B cell (primary cell): Measurements from ENCODE around the gene TRPV4. TPM values are rescaled to one million over a fixed set of nuclear protein-coding genes. Genes with fewer than 3 reads are reported as not detected.

ENCODE experiments used
- ATAC-seq: fragments of 200-7000 bp; cut with Tn5 transposase; one replicate; pipeline ENCODE4 v1.10.0; 2021; ENCODE audit warnings: low read depth, mild to moderate bottlenecking, moderate number of reproducible peaks, moderate library complexity
- CTCF ChIA-PET: fragments of 350-600 bp; sonication (Branson Sonifier 250); formaldehyde crosslinking; loops from one replicate; lab custom pipeline; 2021; ENCODE audit warnings: antibody characterized with exemption, inconsistent platforms; lab: Charles Lee
- POLR2A ChIA-PET: fragments of 350-600 bp; sonication (Branson Sonifier 250); formaldehyde crosslinking; loops from one replicate; lab custom pipeline; 2021; ENCODE audit warnings: antibody characterized with exemption; lab: Charles Lee
- DNase-seq: peaks from one replicate; pipeline ENCODE4 v3.0.0; 2013
- H2AFZ ChIP-seq: 2 replicates; pipeline ENCODE4 v1.6.1; 2012; ENCODE audit warnings: mild to moderate bottlenecking, low read depth, low read length; ENCODE audit not compliant: insufficient read depth, poor library complexity, severe bottlenecking
- H3K27ac ChIP-seq, 2 donors: 1 replicate in 1 of 2; 2 replicates in 1 of 2; pipeline ENCODE4 v1.5.1; 2012 to 2013; ENCODE audit warnings: low read length in 2 of 2, mild to moderate bottlenecking in 2 of 2, moderate library complexity in 1 of 2
- H3K27me3 ChIP-seq, 4 experiments: fragments of 200-600 bp in 1 of 4; sonication (generic) in 1 of 4; replicated peaks in 1 of 4; 1 replicate in 2 of 4; 2 replicates in 2 of 4; pipeline versions ENCODE4 v1.6.1 to v1.7.0; 2013 to 2016; ENCODE audit warnings: low read length in 3 of 4, mild to moderate bottlenecking in 2 of 4, mixed read lengths in 1 of 4, moderate library complexity in 1 of 4; ENCODE audit not compliant: insufficient read depth in 4 of 4, control insufficient read depth in 3 of 4; ENCODE audit errors: control extremely low read depth in 1 of 4
- H3K36me3 ChIP-seq, 2 experiments: replicated peaks in 1 of 2; 1 replicate in 1 of 2; 2 replicates in 1 of 2; pipeline versions ENCODE4 v1.6.1 to v1.7.1; 2013; ENCODE audit warnings: low read length in 1 of 2; ENCODE audit not compliant: insufficient read depth in 2 of 2, control insufficient read depth in 1 of 2; ENCODE audit errors: control extremely low read depth in 1 of 2, extremely low read depth in 1 of 2
- H3K4me1 ChIP-seq, 2 donors: fragments of 200-600 bp in 1 of 2; sonication (generic) in 1 of 2; 1 replicate in 1 of 2; 2 replicates in 1 of 2; pipeline versions ENCODE4 v1.5.1 to v1.6.1; 2013 to 2017; ENCODE audit warnings: low read length in 2 of 2; ENCODE audit not compliant: control insufficient read depth in 2 of 2, insufficient read depth in 2 of 2
- H3K4me2 ChIP-seq: replicated peaks from 2 replicates; pipeline ENCODE3; 2012; ENCODE audit warnings: mild to moderate bottlenecking, low read depth, low read length; ENCODE audit not compliant: poor library complexity, severe bottlenecking
- H3K4me3 ChIP-seq, 5 experiments: fragments of 200-600 bp in 1 of 5; sonication (generic) in 1 of 5; 1 replicate in 3 of 5; 2 replicates in 2 of 5; pipeline versions ENCODE4 v1.5.1 to v1.7.0; 2011 to 2016; ENCODE audit warnings: low read length in 4 of 5, mild to moderate bottlenecking in 4 of 5, low read depth in 2 of 5, control low read depth in 1 of 5, moderate library complexity in 1 of 5; ENCODE audit not compliant: insufficient read depth in 1 of 5; ENCODE audit errors: control extremely low read depth in 1 of 5, extremely low read depth in 1 of 5
- H3K79me2 ChIP-seq: fragments of 200-600 bp; sonication (generic); one replicate; pipeline ENCODE4 v1.6.0; 2016; ENCODE audit warnings: low read length; ENCODE audit not compliant: control insufficient read depth, insufficient read depth
- H3K9ac ChIP-seq: fragments of 200-600 bp; sonication (generic); 2 replicates; pipeline ENCODE4 v1.6.1; 2017; ENCODE audit warnings: mild to moderate bottlenecking, low read length, moderate library complexity
- H3K9me3 ChIP-seq, 3 donors: one replicate each; pipeline versions ENCODE4 v1.6.1 to v1.7.1; 2013; ENCODE audit warnings: low read length in 2 of 3; ENCODE audit not compliant: control insufficient read depth in 2 of 3, insufficient read depth in 1 of 3; ENCODE audit errors: control extremely low read depth in 1 of 3
- H4K20me1 ChIP-seq: 2 replicates; pipeline ENCODE4 v1.6.0; 2012; ENCODE audit warnings: mild to moderate bottlenecking, low read length; ENCODE audit not compliant: insufficient read depth, control insufficient read depth, poor library complexity, severe bottlenecking
- H3K27ac Mint-ChIP-seq: one replicate; pipeline ENCODE4 v1.8.0; 2021; ENCODE audit warnings: mixed read lengths
- H3K27me3 Mint-ChIP-seq: one replicate; pipeline ENCODE4 v1.8.0; 2021; ENCODE audit warnings: mixed read lengths
- H3K4me1 Mint-ChIP-seq: one replicate; pipeline ENCODE4 v1.8.0; 2021; ENCODE audit warnings: mixed read lengths
- H3K4me3 Mint-ChIP-seq: one replicate; pipeline ENCODE4 v1.8.0; 2021; ENCODE audit warnings: mixed read lengths
- H3K9me3 Mint-ChIP-seq: one replicate; pipeline ENCODE4 v1.8.0; 2022; ENCODE audit warnings: mixed read lengths; ENCODE audit not compliant: insufficient read depth
- EZH2 ChIP-seq: IDR thresholded peaks from 2 replicates; pipeline ENCODE4 v1.6.1; 2012; ENCODE audit warnings: borderline replicate concordance, low read depth, mild to moderate bottlenecking, moderate library complexity, low read length; ENCODE audit not compliant: insufficient read depth, poor library complexity, severe bottlenecking
- WGBS: methylation state at CpG from one replicate; pipeline ENCODE4 v1.1.5; 2013; ENCODE audit warnings: missing lambda C conversion rate; ENCODE audit not compliant: insufficient coverage; 5-methylcytosine and 5-hydroxymethylcytosine counted together
- intact Hi-C: fragments of 100-400 bp; cut with micrococcal nuclease; formaldehyde crosslinking; loops from one replicate; pipeline ENCODE4 v1.10.0; 2022
- polyA plus RNA-seq: library from polyadenylated mRNA; depleted of rRNA; stranded (reverse); fragments of >200 nt; gene quantifications from 2 replicates; pipeline ENCODE4 v1.2.3, GENCODE V29; 2012
- total RNA-seq, 2 donors: library from RNA; stranded (reverse); fragments of 120-200 nt in 1 of 2; gene quantifications; 1 replicate in 1 of 2; 2 replicates in 1 of 2; pipeline versions ENCODE4 v1.2.3 to v1.2.4, GENCODE V29; 2013 to 2022
- TF ChIP-seq, protein P1 (sequence below): fragments of 200-600 bp; IDR thresholded peaks from one replicate; pipeline ENCODE4 v1.8.0; 2022; ENCODE audit warnings: antibody characterized with exemption, mild to moderate bottlenecking

The TRPV4 gene
- total and polyA plus RNA-seq, 2 donors (not counting 1 experiment from before 2014, with no cell fraction given), result not detected

DNA sequence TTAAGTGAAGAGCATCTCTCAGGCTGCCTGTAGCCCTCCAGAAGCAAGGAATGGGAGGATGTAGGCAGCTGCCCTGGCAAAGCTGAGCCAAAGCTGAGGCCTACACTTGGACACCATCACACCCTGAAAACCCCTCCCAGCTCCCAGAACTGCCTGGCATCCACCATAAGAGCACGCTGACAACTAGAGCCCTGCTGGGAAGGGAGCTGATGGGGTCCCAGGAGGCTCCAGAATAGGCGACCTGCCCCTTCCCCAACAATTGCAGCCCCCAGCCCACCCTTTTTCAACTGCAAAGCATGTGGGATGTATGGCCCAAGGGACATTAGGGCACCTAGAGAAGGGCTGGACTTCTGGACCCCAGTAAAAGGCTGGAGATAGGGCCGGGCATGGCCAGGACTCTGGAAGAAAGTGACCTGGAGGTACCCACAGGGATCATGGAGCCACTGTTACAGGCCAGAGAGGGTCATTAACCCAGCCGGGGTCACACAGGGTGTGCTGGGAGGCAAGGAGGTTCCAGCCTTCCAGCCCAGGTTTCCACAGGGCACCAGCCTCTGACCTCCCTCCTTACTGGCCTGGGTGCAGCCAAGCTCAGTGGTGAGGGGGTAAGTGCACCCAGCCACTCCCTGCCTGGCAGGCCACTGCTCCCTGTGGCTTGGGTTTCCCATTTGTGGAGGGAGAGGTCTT is 91.8 kb downstream of the TRPV4 start:
- WGBS, result 100% methylated on average over 3 of the region's 4 CpGs
- Histone ChIP-seq H4K20me1 (no peaks in the 10 kb centered on the region), H3K4me2 (no peak overlapping the region), H2AFZ (no peak overlapping the region), H3K27me3 (no peaks in the 10 kb centered on the region), H3K4me1 (no peaks in the 10 kb centered on the region), H3K79me2 (no peaks in the 10 kb centered on the region), H3K4me3 (no peak overlapping the region), H3K36me3 (no peaks in the 10 kb centered on the region), H3K9ac (no peak overlapping the region), H3K27ac (no peak overlapping the region), H3K9me3 (no peaks in the 10 kb centered on the region)
- Mint-ChIP-seq H3K9me3 (no peaks in the 10 kb centered on the region), H3K4me3 (no peak overlapping the region), H3K4me1 (no peaks in the 10 kb centered on the region), H3K27me3 (peaks cover 8% of the 10 kb centered on the region), H3K27ac (no peak overlapping the region)
- intact Hi-C loops, result no loop called here
- CTCF ChIA-PET, result no interaction called here
- ATAC-seq, result no peak
- DNase-seq, result no peak
- TF ChIP-seq, protein P1, sequence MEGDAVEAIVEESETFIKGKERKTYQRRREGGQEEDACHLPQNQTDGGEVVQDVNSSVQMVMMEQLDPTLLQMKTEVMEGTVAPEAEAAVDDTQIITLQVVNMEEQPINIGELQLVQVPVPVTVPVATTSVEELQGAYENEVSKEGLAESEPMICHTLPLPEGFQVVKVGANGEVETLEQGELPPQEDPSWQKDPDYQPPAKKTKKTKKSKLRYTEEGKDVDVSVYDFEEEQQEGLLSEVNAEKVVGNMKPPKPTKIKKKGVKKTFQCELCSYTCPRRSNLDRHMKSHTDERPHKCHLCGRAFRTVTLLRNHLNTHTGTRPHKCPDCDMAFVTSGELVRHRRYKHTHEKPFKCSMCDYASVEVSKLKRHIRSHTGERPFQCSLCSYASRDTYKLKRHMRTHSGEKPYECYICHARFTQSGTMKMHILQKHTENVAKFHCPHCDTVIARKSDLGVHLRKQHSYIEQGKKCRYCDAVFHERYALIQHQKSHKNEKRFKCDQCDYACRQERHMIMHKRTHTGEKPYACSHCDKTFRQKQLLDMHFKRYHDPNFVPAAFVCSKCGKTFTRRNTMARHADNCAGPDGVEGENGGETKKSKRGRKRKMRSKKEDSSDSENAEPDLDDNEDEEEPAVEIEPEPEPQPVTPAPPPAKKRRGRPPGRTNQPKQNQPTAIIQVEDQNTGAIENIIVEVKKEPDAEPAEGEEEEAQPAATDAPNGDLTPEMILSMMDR, result no peak
- no peak for TF ChIP-seq EZH2
- POLR2A ChIA-PET, result no interaction called here

DNA sequence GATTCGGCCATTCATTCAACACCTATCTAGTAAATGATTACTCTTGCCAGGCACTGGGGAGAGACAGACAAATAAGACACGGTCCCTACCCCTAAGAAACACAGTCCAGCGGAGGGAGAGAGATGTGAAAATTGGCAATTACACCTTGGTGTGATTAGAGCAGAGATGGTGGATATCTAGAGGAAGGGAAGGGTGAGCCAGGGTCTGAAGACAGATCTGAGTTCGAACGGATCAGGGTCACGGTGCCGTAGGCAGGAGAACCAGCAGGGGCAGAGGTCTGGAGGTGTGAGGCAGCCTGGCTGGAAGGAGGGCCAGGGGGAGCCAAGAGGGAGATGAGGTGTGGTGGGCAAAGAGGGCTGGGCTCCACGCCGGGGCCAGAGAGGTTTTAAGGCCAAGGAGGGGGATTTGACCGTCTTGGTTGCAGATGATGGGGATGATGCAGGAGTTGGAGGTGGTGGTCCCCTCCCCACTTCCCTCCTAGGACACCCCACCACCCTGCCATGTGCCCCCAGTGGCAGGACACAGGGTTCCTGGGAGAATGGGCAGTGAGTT is 92.4 kb downstream of the TRPV4 start:
- H3K36me3 ChIP-seq, result no peaks in the 10 kb centered on the region
- no peaks in the 10 kb centered on the region for H3K27me3 ChIP-seq
- Mint-ChIP-seq H3K4me1 (no peaks in the 10 kb centered on the region), H3K27ac (no peak overlapping the region), H3K9me3 (no peaks in the 10 kb centered on the region), H3K27me3 (peaks cover 14% of the 10 kb centered on the region), H3K4me3 (no peak overlapping the region)
- DNase-seq (no peak), ATAC-seq (no peak)
- intact Hi-C loops, result no loop called here
- ChIA-PET CTCF (no interaction called here), POLR2A (interaction anchor here (0.6 kb wide), 1 partner anchor 269 kb away, joined by 3 read pairs; no protein-coding TSS in a partner anchor)
- no peak overlapping the region for H3K4me2 ChIP-seq
- H3K9ac ChIP-seq, result no peak overlapping the region
- 94% methylated on average over 6 of the region's 10 CpGs for WGBS
- H3K9me3 ChIP-seq, result no peaks in the 10 kb centered on the region
- H4K20me1 ChIP-seq, result no peaks in the 10 kb centered on the region
- H2AFZ ChIP-seq, result no peak overlapping the region
- no peak for TF ChIP-seq EZH2
- TF ChIP-seq, protein P1, result no peak
- no peaks in the 10 kb centered on the region for H3K4me1 ChIP-seq
- no peaks in the 10 kb centered on the region for H3K79me2 ChIP-seq
- no peak overlapping the region for H3K27ac ChIP-seq
- H3K4me3 ChIP-seq, result no peak overlapping the region
